ENCODE results near the gene QPCT. TPM values are rescaled to one million over a fixed set of nuclear protein-coding genes. Genes with fewer than 3 reads are reported as not detected.

QPCT gene
- total RNA-seq, 1 experiment from 2014 or later = not detected

GRCh38 chr2:37335604-37336003 lies 8.8 kb upstream of the QPCT start:
- Histone ChIP-seq H3T11ph (ENCODE audit: low read length) (no peak overlapping the region), H3K9me3 (ENCODE audit: control insufficient read depth, low read depth, low read length) (no peaks in the 10 kb centered on the region), H3K18ac (ENCODE audit: insufficient read length, low read depth, low read length) (no peak overlapping the region), H3K79me2 (ENCODE audit: insufficient read depth, low read length) (no peaks in the 10 kb centered on the region), H4K91ac (ENCODE audit: insufficient read length, low read depth, low read length) (no peak overlapping the region), H4K8ac (replicated peaks; ENCODE audit: insufficient read length, low read depth, low read length) (no peak overlapping the region), H3K27me3 (ENCODE audit: insufficient read depth, low read length) (no peaks in the 10 kb centered on the region), H3K23ac (ENCODE audit: insufficient read length, low read depth, low read length) (no peak overlapping the region), H3K23me2 (ENCODE audit: insufficient read length, low read depth, low read length, poor library complexity, severe bottlenecking) (no peaks in the 10 kb centered on the region), H3K27ac (ENCODE audit: insufficient read length, low read depth, low read length) (no peak overlapping the region), H3K14ac (ENCODE audit: insufficient read depth, low read length) (no peak overlapping the region), H2BK12ac (ENCODE audit: insufficient read length, low read depth, low read length) (no peak overlapping the region), H2AFZ (ENCODE audit: low read length) (no peak overlapping the region), H3K4me2 (ENCODE audit: insufficient read depth, insufficient read length, low read length) (no peak overlapping the region), H2BK20ac (ENCODE audit: low read depth, low read length, poor library complexity, severe bottlenecking) (no peak overlapping the region), H4K5ac (ENCODE audit: insufficient read length, low read depth, low read length) (no peak overlapping the region), H3K4me1 (ENCODE audit: insufficient read depth, low read length) (no peaks in the 10 kb centered on the region), H3K79me1 (ENCODE audit: insufficient read depth, low read depth, low read length, poor library complexity, severe bottlenecking) (no peaks in the 10 kb centered on the region), H2BK120ac (ENCODE audit: low read depth, low read length, poor library complexity, severe bottlenecking) (no peak overlapping the region), H3K56ac (ENCODE audit: insufficient read length, low read depth, low read length) (no peak overlapping the region), H2AK5ac (ENCODE audit: insufficient read length, low read length) (no peak overlapping the region), H3K9ac (ENCODE audit: extremely low read depth, insufficient read length, low read length) (no peak overlapping the region), H3K4ac (ENCODE audit: low read depth, low read length) (no peak overlapping the region), H2BK5ac (ENCODE audit: insufficient read length, low read length) (no peak overlapping the region), H2BK15ac (ENCODE audit: low read depth, low read length) (no peak overlapping the region), H4K20me1 (ENCODE audit: control insufficient read depth, insufficient read depth, insufficient read length) (no peaks in the 10 kb centered on the region)
- H3K36me3 Mint-ChIP-seq (ENCODE audit: insufficient read depth in 1 of 3, low read depth in 3 of 3) = no peaks in the 10 kb centered on the region
- H3K4me1 Mint-ChIP-seq = no peaks in the 10 kb centered on the region; a peak in 1 of 4 replicates
- no CpG with 5 or more reads among the region's 2 CpGs for WGBS (ENCODE audit: extremely low coverage, insufficient read length, low lambda C conversion rate)
- no peak for DNase-seq
- no peaks in the 10 kb centered on the region; the same call in 1 of the 2 replicates for H3K27me3 Mint-ChIP-seq (ENCODE audit: low read depth)
- no peak overlapping the region for H3K27ac Mint-ChIP-seq
- no peak overlapping the region for H3K4me3 Mint-ChIP-seq
- no peak for TF ChIP-seq CTCF (conservative IDR thresholded peaks at IDR 0.05)
- H3K9me3 Mint-ChIP-seq = no peaks in the 10 kb centered on the region

Measured in H9 (cell line).